Measurements from ENCODE around the gene PRKG1.

DNA sequence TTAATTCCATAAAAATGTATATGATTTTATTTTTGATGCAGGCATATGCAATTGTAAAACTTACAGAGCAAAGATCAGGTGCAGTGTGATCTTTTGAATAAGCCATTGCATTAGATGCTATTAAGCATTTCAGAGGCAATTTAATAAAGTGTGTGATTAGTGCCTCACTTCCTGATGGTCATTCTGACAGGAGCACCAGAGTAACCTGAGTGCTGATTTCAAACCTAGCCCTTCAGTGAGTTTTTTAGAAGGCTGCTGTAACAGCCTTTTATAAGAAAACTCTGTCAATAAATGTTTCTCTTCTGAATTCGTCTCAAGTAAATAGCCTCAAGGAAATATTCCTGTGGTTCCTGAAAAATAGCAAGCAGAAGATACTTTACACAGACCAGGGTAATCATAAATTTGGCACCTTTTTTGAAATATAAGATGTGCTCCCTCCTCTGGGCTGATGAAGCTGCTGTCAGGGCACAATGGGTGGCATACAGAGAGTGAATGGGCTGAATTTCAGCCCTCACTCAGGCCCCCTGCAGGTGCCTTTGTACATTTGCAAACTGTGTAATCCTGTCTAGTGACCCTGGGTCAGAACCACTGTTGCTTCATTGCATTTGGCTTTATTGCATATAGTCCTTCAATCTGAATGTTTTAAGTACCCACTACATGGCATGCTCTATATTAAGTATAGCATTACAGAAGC, 818.8 kb downstream of the PRKG1 start:
- TF ChIP-seq, protein P1, sequence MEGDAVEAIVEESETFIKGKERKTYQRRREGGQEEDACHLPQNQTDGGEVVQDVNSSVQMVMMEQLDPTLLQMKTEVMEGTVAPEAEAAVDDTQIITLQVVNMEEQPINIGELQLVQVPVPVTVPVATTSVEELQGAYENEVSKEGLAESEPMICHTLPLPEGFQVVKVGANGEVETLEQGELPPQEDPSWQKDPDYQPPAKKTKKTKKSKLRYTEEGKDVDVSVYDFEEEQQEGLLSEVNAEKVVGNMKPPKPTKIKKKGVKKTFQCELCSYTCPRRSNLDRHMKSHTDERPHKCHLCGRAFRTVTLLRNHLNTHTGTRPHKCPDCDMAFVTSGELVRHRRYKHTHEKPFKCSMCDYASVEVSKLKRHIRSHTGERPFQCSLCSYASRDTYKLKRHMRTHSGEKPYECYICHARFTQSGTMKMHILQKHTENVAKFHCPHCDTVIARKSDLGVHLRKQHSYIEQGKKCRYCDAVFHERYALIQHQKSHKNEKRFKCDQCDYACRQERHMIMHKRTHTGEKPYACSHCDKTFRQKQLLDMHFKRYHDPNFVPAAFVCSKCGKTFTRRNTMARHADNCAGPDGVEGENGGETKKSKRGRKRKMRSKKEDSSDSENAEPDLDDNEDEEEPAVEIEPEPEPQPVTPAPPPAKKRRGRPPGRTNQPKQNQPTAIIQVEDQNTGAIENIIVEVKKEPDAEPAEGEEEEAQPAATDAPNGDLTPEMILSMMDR (IDR thresholded peaks at IDR 0.05; ENCODE audit: insufficient read depth, low read length), result no peak
- no peak for TF ChIP-seq POLR2AphosphoS5 (IDR thresholded peaks at IDR 0.05; ENCODE audit: low read depth)
- TF ChIP-seq, protein P2, sequence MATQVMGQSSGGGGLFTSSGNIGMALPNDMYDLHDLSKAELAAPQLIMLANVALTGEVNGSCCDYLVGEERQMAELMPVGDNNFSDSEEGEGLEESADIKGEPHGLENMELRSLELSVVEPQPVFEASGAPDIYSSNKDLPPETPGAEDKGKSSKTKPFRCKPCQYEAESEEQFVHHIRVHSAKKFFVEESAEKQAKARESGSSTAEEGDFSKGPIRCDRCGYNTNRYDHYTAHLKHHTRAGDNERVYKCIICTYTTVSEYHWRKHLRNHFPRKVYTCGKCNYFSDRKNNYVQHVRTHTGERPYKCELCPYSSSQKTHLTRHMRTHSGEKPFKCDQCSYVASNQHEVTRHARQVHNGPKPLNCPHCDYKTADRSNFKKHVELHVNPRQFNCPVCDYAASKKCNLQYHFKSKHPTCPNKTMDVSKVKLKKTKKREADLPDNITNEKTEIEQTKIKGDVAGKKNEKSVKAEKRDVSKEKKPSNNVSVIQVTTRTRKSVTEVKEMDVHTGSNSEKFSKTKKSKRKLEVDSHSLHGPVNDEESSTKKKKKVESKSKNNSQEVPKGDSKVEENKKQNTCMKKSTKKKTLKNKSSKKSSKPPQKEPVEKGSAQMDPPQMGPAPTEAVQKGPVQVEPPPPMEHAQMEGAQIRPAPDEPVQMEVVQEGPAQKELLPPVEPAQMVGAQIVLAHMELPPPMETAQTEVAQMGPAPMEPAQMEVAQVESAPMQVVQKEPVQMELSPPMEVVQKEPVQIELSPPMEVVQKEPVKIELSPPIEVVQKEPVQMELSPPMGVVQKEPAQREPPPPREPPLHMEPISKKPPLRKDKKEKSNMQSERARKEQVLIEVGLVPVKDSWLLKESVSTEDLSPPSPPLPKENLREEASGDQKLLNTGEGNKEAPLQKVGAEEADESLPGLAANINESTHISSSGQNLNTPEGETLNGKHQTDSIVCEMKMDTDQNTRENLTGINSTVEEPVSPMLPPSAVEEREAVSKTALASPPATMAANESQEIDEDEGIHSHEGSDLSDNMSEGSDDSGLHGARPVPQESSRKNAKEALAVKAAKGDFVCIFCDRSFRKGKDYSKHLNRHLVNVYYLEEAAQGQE (IDR thresholded peaks at IDR 0.05; ENCODE audit: insufficient replicate concordance, low read depth), result no peak

Measured in HL-60 (cell line).